Breast epithelium (tissue), 3 donors: Measurements from ENCODE around the gene ABLIM2.

ENCODE experiments used
- CTCF ChIP-seq, 3 donors: fragments of 450-650 bp; IDR thresholded peaks; one replicate each; pipeline ENCODE4 v1.5.1; 2016 to 2017; ENCODE audit warnings: antibody characterized with exemption in 3 of 3, mild to moderate bottlenecking in 3 of 3, moderate library complexity in 3 of 3
- POLR2A ChIP-seq: fragments of 450-650 bp; IDR thresholded peaks from one replicate; pipeline ENCODE4 v1.6.1; 2016; ENCODE audit warnings: antibody characterized with exemption, mild to moderate bottlenecking, moderate library complexity
- POLR2AphosphoS5 ChIP-seq, 3 donors: sonication (generic); formaldehyde crosslinking; IDR thresholded peaks; one replicate each; pipeline ENCODE4 v1.6.1; 2017; ENCODE audit warnings: antibody characterized with exemption in 3 of 3

DNA sequence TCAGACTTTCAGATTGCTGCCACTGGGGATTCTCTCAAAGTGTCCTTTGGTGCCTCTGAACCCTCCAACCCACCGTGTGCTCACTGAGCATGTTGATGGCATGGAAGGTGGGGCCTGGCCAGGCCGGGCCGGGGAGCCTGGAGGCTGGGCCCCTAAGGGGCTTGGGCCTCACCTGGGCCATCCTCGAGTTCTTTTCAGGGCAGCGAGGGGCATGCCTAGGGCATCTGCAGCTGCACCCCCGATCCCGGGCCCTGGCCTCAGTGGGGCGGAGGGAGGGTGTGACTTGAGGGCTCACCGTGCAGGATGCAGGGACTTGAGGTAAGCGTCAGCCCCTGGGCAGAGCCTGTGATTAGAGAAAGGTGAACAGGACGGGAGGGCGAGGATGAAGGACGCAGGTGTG lies 38.9 kb upstream of the ABLIM2 start:
- no peak for TF ChIP-seq POLR2A
- no peak for TF ChIP-seq CTCF (IDR thresholded peaks at IDR 0.05)
- no peak for TF ChIP-seq POLR2AphosphoS5 (IDR thresholded peaks at IDR 0.05)
